GM20000 (cell line): ENCODE results near the gene NOS1AP.
"Not testable (repeated sequence)": the region's sequence is repeated elsewhere in the genome, so short reads cannot be mapped to it uniquely, and the experiment has no call there.

ENCODE experiments used
- DNase-seq: peaks from one replicate; pipeline ENCODE4 v3.0.0; 2012; ENCODE audit warnings: low spot score
- TF ChIP-seq, protein P1 (sequence below): IDR thresholded peaks from 2 replicates; pipeline ENCODE4 v1.5.1; 2012; ENCODE audit warnings: mild to moderate bottlenecking, control low read depth; ENCODE audit errors: extremely low read depth, missing control alignments

NOS1AP gene

DNA sequence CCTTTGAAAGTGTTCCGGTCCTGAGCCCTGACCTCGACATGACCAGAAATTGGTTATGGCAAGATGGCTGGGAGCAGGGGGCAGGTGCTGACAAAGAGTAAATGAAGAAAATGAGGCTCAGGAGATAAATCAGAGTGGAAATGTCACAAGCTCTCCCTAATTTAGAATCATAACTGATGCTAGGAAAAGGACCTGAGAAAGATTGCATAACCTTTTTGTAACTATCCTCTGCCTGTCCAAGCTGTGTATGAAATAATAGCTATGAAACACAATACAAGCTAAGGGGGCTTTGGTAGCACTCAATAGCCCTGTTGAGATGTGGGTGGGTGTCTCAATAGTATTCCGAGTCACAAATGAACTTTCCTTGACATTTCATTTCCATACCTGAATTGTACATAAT, 12.9 kb upstream of the NOS1AP start:
- DNase-seq, result no peak
- TF ChIP-seq, protein P1, sequence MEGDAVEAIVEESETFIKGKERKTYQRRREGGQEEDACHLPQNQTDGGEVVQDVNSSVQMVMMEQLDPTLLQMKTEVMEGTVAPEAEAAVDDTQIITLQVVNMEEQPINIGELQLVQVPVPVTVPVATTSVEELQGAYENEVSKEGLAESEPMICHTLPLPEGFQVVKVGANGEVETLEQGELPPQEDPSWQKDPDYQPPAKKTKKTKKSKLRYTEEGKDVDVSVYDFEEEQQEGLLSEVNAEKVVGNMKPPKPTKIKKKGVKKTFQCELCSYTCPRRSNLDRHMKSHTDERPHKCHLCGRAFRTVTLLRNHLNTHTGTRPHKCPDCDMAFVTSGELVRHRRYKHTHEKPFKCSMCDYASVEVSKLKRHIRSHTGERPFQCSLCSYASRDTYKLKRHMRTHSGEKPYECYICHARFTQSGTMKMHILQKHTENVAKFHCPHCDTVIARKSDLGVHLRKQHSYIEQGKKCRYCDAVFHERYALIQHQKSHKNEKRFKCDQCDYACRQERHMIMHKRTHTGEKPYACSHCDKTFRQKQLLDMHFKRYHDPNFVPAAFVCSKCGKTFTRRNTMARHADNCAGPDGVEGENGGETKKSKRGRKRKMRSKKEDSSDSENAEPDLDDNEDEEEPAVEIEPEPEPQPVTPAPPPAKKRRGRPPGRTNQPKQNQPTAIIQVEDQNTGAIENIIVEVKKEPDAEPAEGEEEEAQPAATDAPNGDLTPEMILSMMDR, result no peak

GRCh38 chr1:162059721-162060120, 9.8 kb upstream of the NOS1AP start:
- no peak for DNase-seq
- TF ChIP-seq, protein P1, result no peak

GRCh38 chr1:162060314-162060713, 9.2 kb upstream of the NOS1AP start:
- TF ChIP-seq, protein P1, result no peak
- DNase-seq, result no peak

- TF ChIP-seq, protein P1, result no peak
- no peak for DNase-seq
Observed at GRCh38 chr1:162062542-162063015, 6.9 kb upstream of the NOS1AP start.

- DNase-seq, result no peak
- TF ChIP-seq, protein P1, result no peak
Observed at GRCh38 chr1:162065016-162065415, 4.5 kb upstream of the NOS1AP start.

DNA sequence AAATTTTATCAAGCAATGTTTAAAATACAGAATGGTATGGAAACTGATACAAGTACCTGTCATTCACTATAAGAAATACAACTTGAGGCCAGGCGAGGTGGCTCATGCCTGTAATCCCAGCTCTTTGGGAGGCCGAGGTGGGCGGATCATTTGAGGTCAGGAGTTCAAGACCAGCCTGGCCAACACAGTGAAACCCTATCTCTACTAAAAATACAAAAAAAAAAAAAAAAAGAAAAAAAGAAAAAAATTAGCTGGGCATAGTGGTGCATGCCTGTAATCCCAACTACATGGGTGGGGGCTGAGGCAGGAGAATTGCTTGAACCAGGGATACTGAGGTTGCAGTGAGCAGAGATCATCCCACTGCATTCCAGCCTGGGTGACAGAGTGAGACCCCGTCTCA, 2.7 kb upstream of the NOS1AP start:
- not testable (repeated sequence) for DNase-seq

DNA sequence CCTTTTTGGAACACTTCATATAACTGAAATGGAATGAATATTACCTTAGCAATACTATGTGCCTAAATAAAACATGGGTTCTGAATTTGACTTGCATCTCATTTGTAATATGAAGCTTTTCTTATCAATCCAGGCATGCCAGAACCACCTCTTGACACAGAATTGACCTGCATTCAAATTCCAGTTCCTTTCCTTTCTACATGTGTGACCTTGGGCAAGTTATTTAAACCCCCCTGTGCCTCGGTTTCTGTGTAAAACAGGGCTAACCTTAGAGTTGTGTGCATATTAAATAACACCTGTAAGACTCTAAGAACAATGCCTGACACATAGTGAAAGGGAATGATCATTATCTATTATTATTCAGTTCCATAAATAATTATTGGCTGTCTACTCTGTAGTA, 2.0 kb upstream of the NOS1AP start:
- TF ChIP-seq, protein P1, result no peak
- no peak for DNase-seq

GRCh38 chr1:162068301-162068700, 1.2 kb upstream of the NOS1AP start:
- TF ChIP-seq, protein P1, result no peak
- no peak for DNase-seq
